Muscle layer of duodenum (tissue), 2 donors: ENCODE measurements around the gene GPR183.
A peak's percentile ranks its signal among the peaks of the same experiment; 100 is the strongest.

Source experiments
- H3K27ac ChIP-seq: one replicate; pipeline ENCODE4 v1.7.0; 2013; ENCODE audit warnings: mild to moderate bottlenecking, low read length
- H3K27me3 ChIP-seq: one replicate; pipeline ENCODE4 v1.7.0; 2013; ENCODE audit warnings: low read depth, mild to moderate bottlenecking, control low read depth, low read length
- H3K36me3 ChIP-seq, 2 donors: one replicate each; pipeline ENCODE4 v1.7.0; 2013; ENCODE audit warnings: low read length in 2 of 2, control low read depth in 1 of 2, mild to moderate bottlenecking in 1 of 2; ENCODE audit not compliant: insufficient read depth in 2 of 2, control insufficient read depth in 1 of 2
- H3K4me1 ChIP-seq, 2 donors: one replicate each; pipeline ENCODE4 v1.7.0; 2013; ENCODE audit warnings: low read length in 2 of 2, mild to moderate bottlenecking in 2 of 2, control low read depth in 1 of 2, moderate library complexity in 1 of 2; ENCODE audit not compliant: insufficient read depth in 2 of 2, control insufficient read depth in 1 of 2
- H3K4me3 ChIP-seq, 2 donors: one replicate each; pipeline ENCODE4 v1.7.0; 2013; ENCODE audit warnings: low read length in 2 of 2, low read depth in 1 of 2, mild to moderate bottlenecking in 1 of 2
- H3K9me3 ChIP-seq, 2 donors: one replicate each; pipeline ENCODE4 v1.7.0; 2013; ENCODE audit warnings: low read length in 2 of 2, control low read depth in 1 of 2, mild to moderate bottlenecking in 1 of 2; ENCODE audit not compliant: control insufficient read depth in 1 of 2
- donor health status: healthy.

Gene GPR183

DNA sequence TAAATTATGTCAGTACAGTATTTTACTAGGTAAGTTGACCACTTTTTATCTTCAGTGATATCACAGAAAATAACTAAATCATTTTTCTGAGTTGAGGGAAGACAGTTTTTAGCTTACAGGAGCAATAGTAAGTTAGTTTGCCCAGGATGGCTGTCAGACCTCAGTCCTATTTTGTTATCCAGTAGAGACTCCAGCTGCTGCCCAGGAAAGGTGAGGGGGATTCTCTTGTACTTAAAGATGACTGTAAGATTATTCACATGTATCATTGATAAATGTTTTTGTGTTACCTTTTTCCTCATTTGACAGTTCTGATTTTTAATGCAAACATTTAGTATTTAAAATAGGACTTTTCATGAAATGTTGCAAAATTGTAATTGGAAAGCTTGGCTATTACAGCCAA lies 14.5 kb upstream of the GPR183 start:
- Histone ChIP-seq H3K4me1 (peaks cover 11% of the 10 kb centered on the region in 2 donors), H3K27ac (peak overlapping the region; percentile 60), H3K9me3 (no peaks in the 10 kb centered on the region), H3K4me3 (no peak overlapping the region), H3K27me3 (no peaks in the 10 kb centered on the region), H3K36me3 (no peaks in the 10 kb centered on the region)

DNA sequence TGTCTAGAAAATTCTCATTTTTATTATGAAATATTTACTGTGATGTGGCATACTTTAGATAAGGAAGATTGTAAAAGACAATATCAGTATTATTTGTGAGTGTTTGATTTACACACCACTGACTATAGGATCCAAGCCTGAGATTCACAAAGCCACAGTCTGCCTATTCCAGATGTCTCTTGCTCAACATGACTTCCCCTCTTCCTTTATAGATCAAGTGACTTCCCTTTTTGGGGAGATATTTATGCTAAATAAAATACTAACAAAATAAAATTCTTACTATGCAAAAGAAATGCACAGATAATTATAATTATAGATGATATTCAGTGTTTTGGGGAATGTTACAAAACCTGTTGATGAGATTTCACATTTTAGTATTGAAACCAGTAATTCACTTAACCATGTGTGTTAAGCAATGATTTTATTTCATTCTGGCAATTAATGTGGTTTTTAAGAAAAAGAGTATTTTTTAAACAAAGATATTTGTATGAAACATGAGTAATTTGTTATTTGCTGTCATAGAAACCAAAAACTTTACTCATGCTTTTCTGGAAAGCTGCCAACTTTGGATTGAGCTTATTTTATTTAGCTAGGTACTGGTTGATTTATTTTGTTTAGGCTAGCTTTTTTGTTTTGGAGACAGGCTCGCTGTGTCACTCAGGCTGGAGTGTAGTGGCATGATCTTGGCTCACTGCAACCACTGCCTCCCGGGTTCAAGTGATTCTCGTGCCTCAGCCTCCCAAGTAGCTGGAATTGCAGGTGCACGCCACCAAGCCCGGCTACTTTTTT lies 13.7 kb upstream of the GPR183 start:
- peaks cover 11% of the 10 kb centered on the region in 2 donors for H3K4me1 ChIP-seq
- no peaks in the 10 kb centered on the region for H3K9me3 ChIP-seq
- H3K27ac ChIP-seq = peak overlapping the region; percentile 39
- no peaks in the 10 kb centered on the region for H3K27me3 ChIP-seq
- no peaks in the 10 kb centered on the region for H3K36me3 ChIP-seq
- no peak overlapping the region for H3K4me3 ChIP-seq

DNA sequence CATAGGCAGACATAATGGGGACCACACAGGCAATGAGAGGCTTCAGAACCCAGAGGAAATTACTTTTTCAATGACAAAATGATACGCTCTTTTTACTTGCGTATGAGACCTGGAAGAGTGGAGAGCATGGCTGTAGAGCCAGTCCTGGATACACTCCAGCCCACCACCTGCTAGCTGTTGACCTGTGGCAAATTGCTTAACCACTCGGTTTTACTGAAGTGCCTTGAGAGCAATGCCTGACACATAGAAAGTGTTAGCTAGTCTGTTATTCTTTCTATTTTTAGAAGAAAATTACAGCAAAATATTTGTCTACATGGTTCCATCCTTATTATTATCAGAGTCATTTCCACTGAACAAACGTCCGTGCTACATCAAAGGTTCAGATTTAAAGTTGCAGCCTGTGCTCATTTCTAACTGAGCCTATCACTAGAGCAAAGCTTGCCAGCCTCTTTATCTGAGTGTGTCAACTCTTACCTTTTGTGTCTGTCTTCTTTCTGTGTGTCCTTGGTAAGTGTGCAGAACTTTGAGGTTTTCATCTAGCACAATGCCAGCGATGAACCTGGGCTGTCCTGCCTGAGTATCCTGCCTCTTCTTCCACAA lies 9.6 kb upstream of the GPR183 start:
- H3K27me3 ChIP-seq = no peaks in the 10 kb centered on the region
- no peaks in the 10 kb centered on the region for H3K9me3 ChIP-seq
- no peak overlapping the region for H3K27ac ChIP-seq
- peaks cover 0 to 3% of the 10 kb centered on the region in 2 donors for H3K36me3 ChIP-seq
- no peak overlapping the region for H3K4me3 ChIP-seq
- peaks cover 2 to 11% of the 10 kb centered on the region in 2 donors for H3K4me1 ChIP-seq

DNA sequence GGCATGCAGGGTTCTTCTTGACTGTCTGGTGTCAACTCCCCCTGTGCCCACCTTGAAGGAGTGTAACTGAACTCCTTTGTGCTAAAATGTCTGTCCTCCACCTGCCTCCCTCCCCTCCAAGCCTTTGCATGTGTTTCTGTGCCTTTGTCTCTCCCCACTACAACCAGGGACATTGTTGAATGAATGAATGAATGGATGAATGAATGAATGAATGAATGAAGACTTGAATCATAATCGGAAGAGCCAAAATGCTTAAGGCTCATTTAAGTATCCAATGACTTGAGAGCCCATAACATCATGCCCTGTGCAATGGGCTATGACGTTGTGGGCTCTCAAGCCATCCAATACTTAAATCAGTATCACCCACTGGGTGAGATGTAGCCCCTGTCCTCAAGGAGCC lies 9.0 kb upstream of the GPR183 start:
- Histone ChIP-seq H3K4me3 (no peak overlapping the region), H3K36me3 (peaks cover 0 to 3% of the 10 kb centered on the region in 2 donors), H3K27ac (no peak overlapping the region), H3K9me3 (no peaks in the 10 kb centered on the region), H3K27me3 (no peaks in the 10 kb centered on the region), H3K4me1 (peaks cover 0 to 6% of the 10 kb centered on the region in 2 donors)

DNA sequence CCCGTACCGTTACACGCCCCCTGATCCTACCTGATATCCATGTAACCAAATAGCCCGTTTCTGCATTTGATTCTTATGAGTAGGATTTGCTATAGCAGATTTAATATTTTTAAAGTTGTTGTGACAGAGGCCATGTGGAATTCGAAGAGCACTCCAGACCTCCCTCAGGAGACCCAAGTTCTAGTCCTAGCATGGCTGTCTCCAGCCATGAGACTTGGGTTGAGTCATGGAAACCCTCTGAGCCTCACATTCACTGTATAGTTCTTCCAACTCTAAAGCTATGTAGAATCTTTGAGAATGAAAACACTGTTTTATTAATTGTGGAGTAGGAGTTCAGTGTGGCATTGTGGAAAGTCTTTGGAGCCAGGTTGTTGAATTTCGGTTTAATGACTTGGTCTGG lies 8.0 kb upstream of the GPR183 start:
- Histone ChIP-seq H3K4me3 (no peak overlapping the region), H3K27ac (peak overlapping the region; percentile 53), H3K27me3 (no peaks in the 10 kb centered on the region), H3K4me1 (peaks cover 2 to 10% of the 10 kb centered on the region in 2 donors), H3K9me3 (no peaks in the 10 kb centered on the region), H3K36me3 (peaks cover 0 to 3% of the 10 kb centered on the region in 2 donors)

DNA sequence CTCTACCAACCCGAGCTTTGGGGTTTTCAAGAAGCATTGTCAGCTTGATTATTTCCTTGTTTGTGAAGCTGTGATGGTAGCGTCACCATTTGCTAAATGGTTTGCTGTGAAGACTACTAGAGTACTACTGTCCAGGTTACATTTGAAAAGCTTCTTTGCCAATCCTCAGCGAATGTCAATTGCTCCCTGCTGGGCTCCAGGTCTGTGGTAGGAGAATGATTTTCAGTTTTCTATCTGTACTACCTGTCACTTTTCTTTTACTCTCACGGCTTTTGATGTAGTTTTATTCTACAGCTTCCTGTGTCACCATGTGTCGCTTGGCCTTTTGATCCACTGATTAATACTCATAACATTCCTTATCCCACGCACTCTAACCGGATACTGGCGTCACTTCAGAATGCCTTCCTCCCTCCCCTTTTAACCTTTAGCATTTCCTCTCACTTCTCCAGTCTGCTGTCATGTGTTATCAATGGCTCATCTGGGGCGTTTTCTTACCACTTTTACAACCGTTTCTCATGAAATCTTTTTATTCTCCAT lies 7.5 kb upstream of the GPR183 start:
- H3K4me3 ChIP-seq = no peak overlapping the region
- peak overlapping the region; percentile 53 for H3K27ac ChIP-seq
- no peaks in the 10 kb centered on the region for H3K9me3 ChIP-seq
- no peaks in the 10 kb centered on the region for H3K27me3 ChIP-seq
- H3K4me1 ChIP-seq = peaks cover 6 to 15% of the 10 kb centered on the region in 2 donors
- peaks cover 0 to 3% of the 10 kb centered on the region in 2 donors for H3K36me3 ChIP-seq

DNA sequence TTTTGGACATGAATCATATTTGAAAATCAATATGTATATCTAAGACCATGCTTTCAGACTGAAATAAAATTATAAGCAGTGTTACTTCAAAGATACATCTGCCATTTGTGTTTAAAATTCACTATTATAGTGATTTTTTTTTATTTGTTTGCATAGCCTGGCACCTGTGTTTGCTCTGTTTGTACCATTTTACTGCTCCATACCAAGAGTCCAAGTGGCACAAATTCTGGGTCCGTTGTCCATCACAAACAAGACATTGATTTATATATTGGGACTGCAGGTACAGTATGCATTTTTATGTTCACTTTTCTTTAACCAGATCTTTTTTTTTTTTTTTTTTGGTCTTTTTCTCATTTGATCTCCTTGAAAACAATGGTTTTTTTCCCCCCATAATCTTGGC lies 6.7 kb upstream of the GPR183 start:
- Histone ChIP-seq H3K36me3 (peaks cover 0 to 3% of the 10 kb centered on the region in 2 donors), H3K4me3 (no peak overlapping the region), H3K27ac (peak overlapping the region; percentile 53), H3K27me3 (no peaks in the 10 kb centered on the region), H3K9me3 (no peaks in the 10 kb centered on the region), H3K4me1 (peaks cover 6 to 15% of the 10 kb centered on the region in 2 donors)

DNA sequence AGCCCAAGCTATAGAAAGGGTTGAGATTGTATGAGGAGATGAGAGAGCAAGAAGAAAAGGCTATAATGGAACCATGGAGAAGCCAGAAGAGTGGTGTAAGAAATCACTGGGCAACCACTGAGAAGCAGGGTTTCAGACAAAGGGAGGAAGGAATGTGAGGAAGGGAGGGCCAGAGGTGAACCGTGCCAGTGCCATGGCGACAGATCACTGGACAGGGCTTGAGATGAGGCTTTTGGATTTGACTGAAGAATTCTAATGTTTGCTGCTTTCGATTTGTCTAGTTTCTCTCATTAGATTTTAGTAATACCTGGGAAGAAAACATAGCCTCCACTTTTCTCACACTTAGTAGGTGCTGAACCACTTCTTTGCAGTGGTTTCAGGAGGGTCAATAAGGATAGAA lies 6.3 kb upstream of the GPR183 start:
- peaks cover 6 to 15% of the 10 kb centered on the region in 2 donors for H3K4me1 ChIP-seq
- no peaks in the 10 kb centered on the region for H3K9me3 ChIP-seq
- no peak overlapping the region for H3K4me3 ChIP-seq
- no peaks in the 10 kb centered on the region for H3K27me3 ChIP-seq
- H3K36me3 ChIP-seq = peaks cover 0 to 3% of the 10 kb centered on the region in 2 donors
- peak overlapping the region; percentile 49 for H3K27ac ChIP-seq

DNA sequence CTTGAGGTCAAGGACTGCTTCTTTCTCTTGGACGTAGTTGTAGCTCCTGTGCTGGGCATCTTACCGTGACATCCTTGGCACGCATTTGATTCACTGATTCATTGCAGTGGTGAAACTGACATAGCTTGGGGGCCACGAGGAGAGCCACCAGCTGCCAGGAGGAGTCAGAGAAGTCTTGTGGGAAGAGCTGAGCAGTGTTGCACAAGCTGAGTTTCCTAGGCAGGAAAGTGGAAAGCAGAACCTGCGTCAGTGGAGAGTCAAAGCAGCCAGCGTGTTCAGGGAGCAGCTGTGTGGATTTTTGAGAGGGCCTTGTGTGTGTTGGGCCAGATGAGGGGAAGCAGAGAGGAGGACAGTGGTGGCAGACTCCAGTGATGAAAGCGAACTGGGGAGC lies 5.3 kb upstream of the GPR183 start:
- no peaks in the 10 kb centered on the region for H3K27me3 ChIP-seq
- peaks cover 0 to 3% of the 10 kb centered on the region in 2 donors for H3K36me3 ChIP-seq
- peak overlapping the region; percentile 34 for H3K27ac ChIP-seq
- peaks cover 6 to 15% of the 10 kb centered on the region in 2 donors for H3K4me1 ChIP-seq
- no peaks in the 10 kb centered on the region for H3K9me3 ChIP-seq
- H3K4me3 ChIP-seq = no peak overlapping the region

DNA sequence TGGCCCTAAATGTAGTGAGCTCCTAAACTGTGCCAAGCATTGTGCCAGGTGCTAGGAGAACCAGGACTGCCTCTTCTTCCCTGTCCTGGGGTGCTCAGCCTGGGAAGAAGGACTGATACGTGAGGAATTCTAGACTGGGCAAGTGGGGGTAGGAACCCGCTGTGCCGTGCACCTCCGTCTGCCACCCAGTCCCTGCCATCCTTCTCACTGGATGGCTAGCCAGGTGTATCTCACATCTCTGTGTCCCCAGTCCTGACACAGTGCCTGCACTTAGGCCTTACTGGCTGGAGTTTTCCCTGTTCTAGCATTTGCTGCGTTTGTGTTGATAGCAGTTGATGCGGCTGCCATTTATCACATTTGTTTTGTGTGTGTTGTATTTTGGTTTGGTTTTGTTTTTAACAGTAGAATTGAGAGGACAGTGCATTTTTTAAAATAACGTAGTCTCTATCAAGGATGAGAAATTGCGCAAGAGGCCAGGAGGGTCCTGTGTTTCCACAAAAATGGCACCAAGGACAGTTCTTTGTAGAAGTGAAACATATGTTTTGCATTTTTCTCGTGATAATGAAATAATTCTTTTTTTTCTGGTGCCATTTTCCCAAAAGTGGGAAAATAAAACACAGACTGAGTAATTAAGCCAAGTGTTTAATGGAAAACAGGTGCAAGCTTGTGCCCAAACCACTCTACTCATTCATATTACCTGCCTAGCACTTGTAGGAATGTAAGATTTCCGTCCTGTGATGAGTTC lies 4.7 kb upstream of the GPR183 start:
- Histone ChIP-seq H3K27me3 (no peaks in the 10 kb centered on the region), H3K4me3 (no peak overlapping the region), H3K9me3 (no peaks in the 10 kb centered on the region), H3K4me1 (peaks cover 6 to 15% of the 10 kb centered on the region in 2 donors), H3K36me3 (peaks cover 0 to 3% of the 10 kb centered on the region in 2 donors), H3K27ac (peak overlapping the region; percentile 34)

DNA sequence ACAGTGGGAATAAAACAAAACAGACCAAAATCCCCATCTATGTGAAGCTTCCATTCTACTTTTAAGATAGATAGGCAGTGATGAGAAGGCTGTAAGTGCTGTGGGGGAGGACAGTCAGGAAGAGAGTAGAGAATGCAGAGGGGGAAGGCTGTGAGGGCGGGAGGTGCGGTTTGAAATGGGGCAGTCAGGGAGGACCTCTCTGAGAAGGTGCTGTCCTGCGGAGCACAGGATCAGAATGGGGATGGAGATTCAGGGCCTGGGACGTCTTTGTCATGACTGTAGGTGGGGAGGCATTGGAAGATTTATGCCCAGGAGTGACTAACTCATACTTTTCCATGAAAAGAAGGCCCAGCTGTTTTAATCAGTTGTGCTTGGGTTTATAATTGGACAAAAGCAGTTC lies 3.9 kb upstream of the GPR183 start:
- H3K36me3 ChIP-seq = peaks cover 0 to 3% of the 10 kb centered on the region in 2 donors
- H3K4me3 ChIP-seq = no peak overlapping the region
- peaks cover 6 to 15% of the 10 kb centered on the region in 2 donors for H3K4me1 ChIP-seq
- H3K27ac ChIP-seq = peak overlapping the region; percentile 46
- no peaks in the 10 kb centered on the region for H3K27me3 ChIP-seq
- no peaks in the 10 kb centered on the region for H3K9me3 ChIP-seq
